DMS114 treated with DMSO at 0.1 percent for 48 hours (cell line): ENCODE results near the gene SBK1.
A peak's percentile ranks its signal among the peaks of the same experiment; 100 is the strongest.

ENCODE experiments used
- DNase-seq: peaks from one replicate; lab custom pipeline; 2025; ENCODE audit not compliant: unreplicated experiment; lab: John Stamatoyannopoulos, UW

The SBK1 gene

DNA sequence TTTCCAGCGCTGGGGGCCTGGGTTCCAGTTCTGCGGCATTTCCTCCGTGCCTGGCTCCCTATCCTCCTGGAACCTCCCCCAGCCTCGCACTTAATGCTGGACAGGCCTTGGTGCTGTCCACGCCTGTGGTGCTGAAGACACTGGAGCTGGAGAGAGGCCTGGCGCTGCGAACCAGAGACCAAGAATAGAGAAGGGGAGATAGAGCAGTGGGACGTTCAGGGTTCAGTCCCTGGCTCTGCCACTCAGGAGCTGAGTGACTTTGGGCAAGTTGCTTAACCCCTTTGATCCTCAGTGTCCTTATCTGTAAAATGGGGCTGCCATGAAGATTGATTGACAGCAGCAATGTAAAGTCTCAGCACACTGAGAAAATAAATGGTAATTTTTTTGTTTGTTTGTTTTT, 11.9 kb downstream of the SBK1 start:
- DNase-seq, result no peak

DNA sequence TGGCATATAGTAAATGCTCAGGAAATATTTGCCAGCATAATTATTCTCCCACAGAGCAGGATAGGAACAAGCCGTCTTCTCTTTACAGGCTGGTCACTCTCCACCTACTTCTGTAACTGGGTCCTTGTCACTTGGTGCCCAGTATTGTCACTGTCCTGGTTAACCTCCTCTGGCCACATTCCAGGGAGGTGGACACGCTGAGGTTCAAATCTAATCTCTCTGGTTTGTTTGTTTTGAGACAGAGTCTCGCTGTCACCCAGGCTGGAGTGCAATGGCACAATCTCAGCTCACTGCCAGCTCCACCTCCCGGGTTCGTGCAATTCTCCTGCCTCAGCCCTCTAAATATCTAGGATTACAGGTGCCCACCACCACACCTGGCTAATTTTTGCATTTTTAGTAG, 15.6 kb downstream of the SBK1 start:
- DNase-seq, result no peak

GRCh38 chr16:28308794-28309584, 16.7 kb downstream of the SBK1 start:
- no peak for DNase-seq

- DNase-seq, result no peak
Observed at GRCh38 chr16:28309811-28310311, 17.5 kb downstream of the SBK1 start.

DNA sequence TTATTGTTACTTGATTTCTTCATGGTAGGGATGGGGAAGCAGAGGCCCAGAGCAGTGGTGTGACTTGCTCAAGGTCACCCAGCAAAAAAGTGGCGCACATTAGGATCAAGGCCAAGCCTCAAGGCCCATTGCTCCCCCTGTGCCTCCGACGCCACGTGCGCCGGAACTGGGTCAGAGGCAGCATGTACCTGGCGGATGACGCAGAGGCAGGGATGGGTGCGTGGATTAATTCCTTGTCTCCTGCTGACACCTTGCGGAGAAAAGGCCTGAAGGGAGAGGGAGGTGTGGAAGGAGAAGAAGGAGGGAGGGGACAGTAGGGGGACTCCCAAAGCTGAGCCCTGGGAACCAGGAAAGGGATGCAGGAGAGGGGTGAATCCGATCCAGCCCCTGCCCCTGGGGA, 18.5 kb downstream of the SBK1 start:
- no peak for DNase-seq

GRCh38 chr16:28311413-28311812, 19.1 kb downstream of the SBK1 start:
- no peak for DNase-seq

DNA sequence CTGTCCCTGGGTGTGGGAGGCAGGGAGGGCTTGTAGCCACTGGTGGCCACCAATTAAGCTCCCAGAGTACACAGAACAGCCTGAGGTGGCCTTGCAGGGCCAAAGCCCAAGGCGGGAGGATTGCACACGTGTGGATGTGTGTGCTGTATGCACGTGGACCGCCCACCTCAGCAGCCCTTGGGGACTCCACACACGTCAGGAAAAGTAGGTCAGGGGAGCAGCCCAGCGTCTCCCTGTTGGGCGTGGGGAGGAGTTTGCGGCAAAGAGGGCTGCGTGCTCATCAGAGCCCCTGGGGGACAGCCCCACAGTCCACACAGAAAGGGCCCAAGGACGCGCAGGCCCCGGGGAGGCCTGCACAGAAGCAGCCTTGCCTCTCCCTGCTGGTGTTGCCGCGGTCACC, 19.6 kb downstream of the SBK1 start:
- no peak for DNase-seq

GRCh38 chr16:28312327-28312726, 20.0 kb downstream of the SBK1 start:
- no peak for DNase-seq

- no peak for DNase-seq
Observed at GRCh38 chr16:28313587-28313986, 21.3 kb downstream of the SBK1 start.

- DNase-seq, result no peak
Observed at GRCh38 chr16:28316054-28316453, 23.7 kb downstream of the SBK1 start.

GRCh38 chr16:28317040-28317880, 24.9 kb downstream of the SBK1 start:
- peak; percentile 23 for DNase-seq

DNA sequence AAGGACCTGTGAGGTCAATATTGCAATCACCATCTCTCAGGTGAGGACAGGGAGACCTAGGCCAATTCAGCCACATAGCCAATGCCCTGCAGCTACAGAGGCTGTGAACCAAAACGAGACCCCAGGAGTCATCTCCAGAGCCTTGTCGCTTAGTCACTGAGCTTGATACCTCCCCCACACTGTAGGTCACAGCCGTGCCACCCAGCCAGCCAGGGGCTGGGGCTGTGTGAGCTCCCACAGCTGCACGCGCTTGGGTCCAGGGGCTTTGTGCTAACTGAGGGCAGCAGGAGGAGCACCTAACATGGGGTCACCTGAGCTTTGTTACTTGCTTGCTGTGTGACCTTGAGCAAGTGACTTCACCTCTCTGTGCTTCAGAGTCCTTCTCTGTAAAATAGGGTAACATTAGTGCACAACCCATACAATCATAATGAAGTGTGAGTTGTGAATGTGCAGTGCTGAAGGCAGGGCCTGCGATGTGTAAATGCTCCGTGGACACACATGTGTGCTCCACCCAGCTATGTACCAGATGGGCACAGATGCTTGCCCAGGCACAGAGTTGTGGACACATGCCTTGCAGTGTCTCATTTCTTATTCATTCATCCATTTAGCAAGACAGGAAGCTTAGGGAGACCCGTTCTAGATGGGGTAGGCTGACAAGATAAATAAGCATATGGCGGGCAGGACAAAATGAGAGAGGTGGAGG, 25.9 kb downstream of the SBK1 start:
- DNase-seq, result no peak

DNA sequence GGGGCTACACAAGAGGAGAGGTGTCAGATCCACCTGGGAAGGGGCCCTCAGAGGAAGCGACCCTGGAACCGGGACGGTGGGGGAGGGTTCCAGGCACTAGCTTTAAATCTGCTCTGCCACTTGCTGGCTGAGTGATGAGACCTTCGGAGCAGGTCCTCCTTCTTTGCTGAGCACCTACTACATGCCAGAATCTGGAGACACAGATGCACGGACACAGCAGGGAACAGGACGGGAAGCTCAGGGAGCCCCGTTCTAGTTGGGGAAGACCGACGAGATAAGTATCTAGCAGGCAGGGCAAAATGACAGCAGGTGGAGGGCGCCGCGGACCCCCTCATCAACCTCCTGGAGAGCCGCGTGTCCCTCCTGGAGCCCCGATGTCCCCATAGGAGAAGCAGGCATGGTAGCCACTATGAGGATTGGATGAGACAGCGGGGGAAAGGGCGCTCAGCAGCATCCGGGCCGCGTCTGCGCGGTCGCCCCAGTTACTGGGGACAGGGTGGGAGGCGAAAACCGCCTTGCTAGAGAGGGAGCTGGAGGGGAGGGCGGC, 27.2 kb downstream of the SBK1 start:
- no peak for DNase-seq

DNA sequence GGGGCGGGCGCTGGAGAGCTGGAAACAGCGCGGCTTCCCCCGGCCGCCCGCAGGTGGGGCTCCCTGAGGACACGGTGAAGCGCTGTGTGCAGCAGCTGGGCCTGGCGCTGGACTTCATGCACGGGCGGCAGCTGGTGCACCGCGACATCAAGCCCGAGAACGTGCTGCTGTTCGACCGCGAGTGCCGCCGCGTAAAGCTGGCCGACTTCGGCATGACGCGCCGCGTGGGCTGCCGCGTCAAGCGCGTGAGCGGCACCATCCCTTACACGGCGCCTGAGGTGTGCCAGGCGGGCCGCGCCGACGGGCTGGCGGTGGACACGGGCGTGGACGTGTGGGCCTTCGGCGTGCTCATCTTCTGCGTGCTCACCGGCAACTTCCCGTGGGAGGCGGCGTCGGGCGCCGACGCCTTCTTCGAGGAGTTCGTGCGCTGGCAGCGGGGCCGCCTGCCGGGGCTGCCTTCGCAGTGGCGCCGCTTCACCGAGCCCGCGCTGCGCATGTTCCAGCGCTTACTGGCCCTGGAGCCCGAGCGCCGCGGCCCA, 27.8 kb downstream of the SBK1 start:
- DNase-seq, result no peak

DNA sequence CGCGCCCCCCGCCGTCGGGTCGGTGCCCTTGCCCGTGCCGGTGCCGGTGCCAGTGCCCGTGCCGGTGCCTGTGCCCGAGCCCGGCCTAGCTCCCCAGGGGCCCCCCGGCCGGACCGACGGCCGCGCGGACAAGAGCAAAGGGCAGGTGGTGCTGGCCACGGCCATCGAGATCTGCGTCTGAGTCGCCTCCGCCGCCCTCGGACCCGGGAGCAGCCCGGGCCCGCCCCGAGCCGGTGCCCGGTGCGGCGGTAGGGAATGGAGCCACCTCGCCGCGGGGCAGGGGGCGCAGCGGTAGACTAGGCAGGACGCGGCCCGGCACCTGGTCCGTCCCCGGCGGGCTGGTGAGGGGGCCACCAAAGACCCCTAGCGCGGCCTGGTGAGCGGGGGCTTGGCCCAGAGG, 28.4 kb downstream of the SBK1 start:
- DNase-seq, result no peak

GRCh38 chr16:28321700-28322411, 29.5 kb downstream of the SBK1 start:
- DNase-seq, result no peak

DNA sequence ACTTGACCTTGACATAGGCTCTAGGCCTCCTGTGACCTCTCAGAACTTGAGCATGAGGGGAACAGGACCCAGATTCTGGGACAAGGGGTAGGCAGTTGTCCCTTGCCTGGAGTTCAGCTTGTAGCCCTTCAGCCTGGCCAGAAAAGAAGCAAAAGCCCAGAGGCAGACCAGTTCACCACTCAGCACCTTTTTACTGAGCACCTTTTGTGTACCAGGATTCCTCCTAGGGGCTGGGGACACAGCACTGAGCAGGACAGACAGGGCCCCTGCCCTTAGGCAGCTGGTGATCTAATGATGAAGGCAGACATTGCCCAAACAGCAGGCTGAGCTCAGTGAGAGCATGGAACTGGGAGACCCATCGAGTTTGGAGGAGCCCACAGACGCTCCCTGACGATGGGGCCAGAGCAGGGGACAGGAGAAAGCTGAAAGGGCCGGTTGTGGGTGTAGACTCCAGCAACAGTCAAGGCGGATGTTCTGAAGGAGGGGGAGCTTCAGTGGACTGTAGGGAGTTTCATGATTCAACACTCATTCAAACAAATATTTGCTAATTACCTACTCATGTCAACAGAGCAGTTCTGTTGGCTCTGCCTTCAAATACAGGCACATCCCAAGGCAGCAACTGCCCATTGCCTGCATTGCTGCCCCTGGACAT, 32.0 kb downstream of the SBK1 start:
- no peak for DNase-seq

DNA sequence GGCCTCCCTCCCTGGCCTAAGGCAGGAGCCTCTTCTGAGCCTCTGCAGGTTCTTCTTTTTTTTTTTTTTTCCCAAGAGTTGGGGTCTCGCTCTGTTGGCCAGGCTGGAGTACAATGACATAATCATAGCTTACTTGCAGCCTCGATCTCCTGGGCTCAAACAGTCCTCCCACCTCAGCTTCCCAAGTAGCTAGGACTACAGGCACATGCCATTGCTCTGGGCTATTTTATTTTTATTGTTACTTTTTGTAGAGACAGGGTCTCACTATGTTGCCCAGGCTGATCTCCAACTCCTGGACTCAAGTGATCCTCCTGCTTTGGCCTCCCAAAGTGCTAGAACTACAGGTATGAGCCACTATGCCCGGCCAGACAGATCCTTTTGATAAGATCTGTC, 32.6 kb downstream of the SBK1 start:
- no peak for DNase-seq

- peak; percentile 30 for DNase-seq
Observed at GRCh38 chr16:28326881-28327610, 34.7 kb downstream of the SBK1 start.
